Left ventricle myocardium inferior (tissue), 1 donor: ENCODE measurements around the gene ABCA5. TPM values are rescaled to one million over a fixed set of nuclear protein-coding genes. Genes with fewer than 3 reads are reported as not detected.

ENCODE experiments used
- DNase-seq: peaks from one replicate; pipeline ENCODE4 v3.0.0-alpha.2; 2020
- H3K27ac ChIP-seq: fragments of 200-600 bp; replicated peaks from 2 replicates; pipeline ENCODE4 v1.8.0; 2021
- H3K27me3 ChIP-seq: fragments of 200-600 bp; 2 replicates; pipeline ENCODE4 v1.8.0; 2021; ENCODE audit warnings: low read depth
- H3K36me3 ChIP-seq: fragments of 200-600 bp; 2 replicates; pipeline ENCODE4 v1.8.0; 2021
- H3K4me1 ChIP-seq: fragments of 200-600 bp; 2 replicates; pipeline ENCODE4 v1.8.0; 2021
- H3K4me3 ChIP-seq: fragments of 200-600 bp; 2 replicates; pipeline ENCODE4 v1.8.0; 2021; ENCODE audit warnings: mild to moderate bottlenecking, moderate library complexity
- H3K9me3 ChIP-seq: fragments of 200-600 bp; replicated peaks from 2 replicates; pipeline ENCODE4 v1.8.0; 2021
- intact Hi-C: fragments of 100-400 bp; cut with micrococcal nuclease; formaldehyde crosslinking; loops from one replicate; pipeline ENCODE4 v1.11.0; 2022
- total RNA-seq: library from RNA; stranded (reverse); fragmentation: NEBNext Ultra II Directional; extraction: Animal tissue kit (Norgen Biotek cat#: 25700); gene quantifications from one replicate; pipeline ENCODE4 v1.2.1, GENCODE V29; 2021
- TF ChIP-seq, protein P1 (sequence below): fragments of 200-600 bp; IDR thresholded peaks from 2 replicates; pipeline ENCODE4 v1.8.0; 2021; ENCODE audit warnings: antibody characterized with exemption, mild to moderate bottlenecking, borderline replicate concordance
- donor health status: DM: no; HTN: yes; CAD: no; lungs with severe emphysema.

The ABCA5 gene
- total RNA-seq, 1 donor from 2014 or later, result 17.1 TPM

- no peaks in the 10 kb centered on the region for H3K4me1 ChIP-seq
- DNase-seq, result no peak
- H3K27ac ChIP-seq, result no peak overlapping the region
- H3K9me3 ChIP-seq, result peaks cover 5% of the 10 kb centered on the region
- intact Hi-C loops, result loop anchor here (5.0 kb wide), 1 partner anchor 182 kb away; no protein-coding TSS in a partner anchor
- H3K27me3 ChIP-seq, result no peaks in the 10 kb centered on the region
- TF ChIP-seq, protein P1, sequence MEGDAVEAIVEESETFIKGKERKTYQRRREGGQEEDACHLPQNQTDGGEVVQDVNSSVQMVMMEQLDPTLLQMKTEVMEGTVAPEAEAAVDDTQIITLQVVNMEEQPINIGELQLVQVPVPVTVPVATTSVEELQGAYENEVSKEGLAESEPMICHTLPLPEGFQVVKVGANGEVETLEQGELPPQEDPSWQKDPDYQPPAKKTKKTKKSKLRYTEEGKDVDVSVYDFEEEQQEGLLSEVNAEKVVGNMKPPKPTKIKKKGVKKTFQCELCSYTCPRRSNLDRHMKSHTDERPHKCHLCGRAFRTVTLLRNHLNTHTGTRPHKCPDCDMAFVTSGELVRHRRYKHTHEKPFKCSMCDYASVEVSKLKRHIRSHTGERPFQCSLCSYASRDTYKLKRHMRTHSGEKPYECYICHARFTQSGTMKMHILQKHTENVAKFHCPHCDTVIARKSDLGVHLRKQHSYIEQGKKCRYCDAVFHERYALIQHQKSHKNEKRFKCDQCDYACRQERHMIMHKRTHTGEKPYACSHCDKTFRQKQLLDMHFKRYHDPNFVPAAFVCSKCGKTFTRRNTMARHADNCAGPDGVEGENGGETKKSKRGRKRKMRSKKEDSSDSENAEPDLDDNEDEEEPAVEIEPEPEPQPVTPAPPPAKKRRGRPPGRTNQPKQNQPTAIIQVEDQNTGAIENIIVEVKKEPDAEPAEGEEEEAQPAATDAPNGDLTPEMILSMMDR, result no peak
- no peaks in the 10 kb centered on the region for H3K36me3 ChIP-seq
- no peak overlapping the region for H3K4me3 ChIP-seq
These were observed 13.0 kb upstream of the ABCA5 start for GRCh38 chr17:69339937-69340336.

GRCh38 chr17:69336996-69337395 lies 10.1 kb upstream of the ABCA5 start:
- no peak for DNase-seq
- peaks cover 5% of the 10 kb centered on the region for H3K9me3 ChIP-seq
- H3K4me1 ChIP-seq, result no peaks in the 10 kb centered on the region
- TF ChIP-seq, protein P1, result no peak
- intact Hi-C loops, result loop anchor here (5.0 kb wide), 1 partner anchor 185 kb away; no protein-coding TSS in a partner anchor
- H3K4me3 ChIP-seq, result no peak overlapping the region
- no peaks in the 10 kb centered on the region for H3K27me3 ChIP-seq
- no peak overlapping the region for H3K27ac ChIP-seq
- no peaks in the 10 kb centered on the region for H3K36me3 ChIP-seq

GRCh38 chr17:69336580-69336979 lies 9.6 kb upstream of the ABCA5 start:
- Histone ChIP-seq H3K36me3 (no peaks in the 10 kb centered on the region), H3K27ac (no peak overlapping the region), H3K4me1 (no peaks in the 10 kb centered on the region), H3K9me3 (peaks cover 5% of the 10 kb centered on the region), H3K4me3 (no peak overlapping the region), H3K27me3 (no peaks in the 10 kb centered on the region)
- TF ChIP-seq, protein P1, result no peak
- no peak for DNase-seq
- intact Hi-C loops, result loop anchor here (5.0 kb wide), 1 partner anchor 186 kb away; no protein-coding TSS in a partner anchor

DNA sequence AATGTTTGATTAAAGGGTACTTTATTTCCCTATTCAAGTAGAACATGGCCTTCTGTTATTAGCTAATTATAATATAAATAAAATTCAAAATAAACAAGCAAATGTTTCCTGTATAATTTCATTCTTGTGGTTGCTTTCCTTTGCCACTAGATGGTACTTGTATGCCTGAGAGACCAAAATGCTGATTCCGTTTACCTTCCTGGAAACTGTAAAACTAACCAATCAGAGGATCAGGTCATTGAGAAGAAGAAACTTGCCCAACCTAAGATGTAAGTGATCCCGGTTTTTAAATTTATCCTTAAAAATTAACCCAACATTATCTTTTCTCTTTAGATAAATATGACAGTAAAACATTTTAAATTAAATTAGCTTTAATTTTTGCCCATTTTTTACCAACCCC lies 8.1 kb upstream of the ABCA5 start:
- Histone ChIP-seq H3K9me3 (peaks cover 5% of the 10 kb centered on the region), H3K4me3 (no peak overlapping the region), H3K27me3 (no peaks in the 10 kb centered on the region), H3K27ac (no peak overlapping the region), H3K4me1 (no peaks in the 10 kb centered on the region), H3K36me3 (no peaks in the 10 kb centered on the region)
- TF ChIP-seq, protein P1, result peak; percentile 63
- DNase-seq, result no peak
- intact Hi-C loops, result loop anchor here (5.0 kb wide), 1 partner anchor 187 kb away; no protein-coding TSS in a partner anchor

DNA sequence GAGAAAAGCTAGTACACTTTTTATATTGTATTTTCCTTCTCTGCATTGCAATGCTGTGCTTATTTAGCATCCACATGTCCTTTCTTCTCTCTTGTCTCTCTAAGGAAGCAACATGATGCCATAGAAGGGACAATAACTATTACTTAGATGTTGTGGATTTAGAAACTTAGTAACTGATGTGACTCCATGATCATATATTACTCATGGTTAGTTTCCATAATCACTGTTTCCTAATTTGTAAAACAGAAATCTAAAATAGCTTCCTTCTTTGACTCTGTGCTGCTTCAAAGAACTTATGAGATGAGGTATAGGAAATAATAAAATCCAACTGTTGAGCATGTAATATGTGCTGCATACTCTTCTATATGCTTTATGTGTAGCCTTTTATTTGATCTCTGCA lies 6.6 kb upstream of the ABCA5 start:
- H3K27me3 ChIP-seq, result no peaks in the 10 kb centered on the region
- TF ChIP-seq, protein P1, result no peak

DNA sequence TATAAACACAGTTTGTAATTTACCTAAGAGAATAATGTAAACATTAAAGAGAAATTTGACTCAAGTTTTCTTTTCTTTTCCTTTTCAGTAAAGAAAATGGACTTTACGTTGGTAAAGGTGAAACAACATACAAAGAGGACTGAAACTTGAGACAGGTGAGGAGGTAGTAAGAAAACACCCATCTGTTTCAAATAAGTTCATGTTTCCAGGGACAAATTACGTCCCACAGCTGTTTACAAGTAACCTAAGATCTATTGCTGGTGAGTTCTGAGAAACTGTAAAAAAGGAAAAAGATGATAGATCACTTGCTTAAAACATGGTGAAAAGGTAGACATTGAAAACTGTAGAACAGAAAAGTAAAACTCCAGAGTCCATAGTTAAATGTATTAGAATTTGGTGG lies 4.8 kb upstream of the ABCA5 start:
- intact Hi-C loops, result no loop called here
- Histone ChIP-seq H3K36me3 (no peaks in the 10 kb centered on the region), H3K4me3 (no peak overlapping the region), H3K9me3 (no peaks in the 10 kb centered on the region), H3K27ac (no peak overlapping the region), H3K27me3 (no peaks in the 10 kb centered on the region), H3K4me1 (peaks cover 11% of the 10 kb centered on the region)
- TF ChIP-seq, protein P1, result no peak
- no peak for DNase-seq

More for the DNA sequence above, 6.6 kb upstream of the ABCA5 start:
- DNase-seq, result no peak
- H3K9me3 ChIP-seq, result peaks cover 5% of the 10 kb centered on the region
- no peak overlapping the region for H3K4me3 ChIP-seq
- intact Hi-C loops, result no loop called here
- H3K36me3 ChIP-seq, result no peaks in the 10 kb centered on the region
- no peak overlapping the region for H3K27ac ChIP-seq
- H3K4me1 ChIP-seq, result no peaks in the 10 kb centered on the region
